ENCODE data around the gene PLEKHG1.

The PLEKHG1 gene

DNA sequence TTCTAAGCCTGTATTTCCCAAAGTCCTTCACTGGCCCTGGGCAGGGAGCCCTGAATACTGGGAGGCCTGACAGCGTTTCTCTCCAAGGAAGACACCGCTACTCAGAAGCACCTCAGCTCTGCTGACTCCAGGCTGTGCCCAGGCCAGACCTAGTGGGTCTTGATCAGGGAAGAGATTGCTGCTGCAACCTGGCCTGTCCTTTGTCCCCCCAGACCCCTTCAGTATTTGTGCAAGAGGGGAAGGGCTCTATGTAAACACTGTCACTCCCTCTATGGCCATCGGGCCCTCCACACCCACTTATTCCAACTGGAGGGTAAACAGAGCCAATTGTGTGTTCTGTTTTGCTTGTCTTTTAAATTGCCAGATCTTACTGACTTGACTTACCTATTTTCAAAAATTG lies 20.6 kb downstream of the PLEKHG1 start:
- no peak for DNase-seq (ENCODE audit: low spot score)

- no peak for DNase-seq (ENCODE audit: low spot score)
These were observed 21.1 kb downstream of the PLEKHG1 start for GRCh38 chr6:150620763-150621162.

GRCh38 chr6:150622476-150622875 lies 22.8 kb downstream of the PLEKHG1 start:
- no peak for DNase-seq (ENCODE audit: low spot score)

GRCh38 chr6:150622941-150623874 lies 23.5 kb downstream of the PLEKHG1 start:
- DNase-seq (ENCODE audit: low spot score): no peak

DNA sequence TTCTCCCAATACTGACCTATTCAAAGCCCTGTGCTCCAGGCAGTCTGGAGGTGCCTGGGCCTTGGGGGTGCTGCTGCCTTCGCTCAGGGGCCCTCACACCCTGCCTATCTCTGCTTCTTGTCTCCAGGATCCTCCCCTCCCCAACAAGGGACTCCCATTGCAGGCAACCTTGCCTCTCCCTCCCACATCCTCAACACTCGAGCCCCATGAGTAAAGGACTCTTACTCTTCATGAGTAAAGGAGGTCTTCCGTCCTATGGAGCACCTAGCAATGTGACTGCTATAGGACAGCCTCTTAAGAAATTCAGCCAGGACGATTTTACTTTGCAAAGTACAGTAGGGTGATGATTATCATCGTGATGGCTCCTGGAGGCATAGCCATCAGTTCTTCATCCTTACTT lies 24.5 kb downstream of the PLEKHG1 start:
- DNase-seq (ENCODE audit: low spot score): no peak

- DNase-seq (ENCODE audit: low spot score): no peak
These were observed 26.2 kb downstream of the PLEKHG1 start for GRCh38 chr6:150625927-150626326.

GRCh38 chr6:150627154-150627553 lies 27.5 kb downstream of the PLEKHG1 start:
- DNase-seq (ENCODE audit: low spot score): no peak

DNA sequence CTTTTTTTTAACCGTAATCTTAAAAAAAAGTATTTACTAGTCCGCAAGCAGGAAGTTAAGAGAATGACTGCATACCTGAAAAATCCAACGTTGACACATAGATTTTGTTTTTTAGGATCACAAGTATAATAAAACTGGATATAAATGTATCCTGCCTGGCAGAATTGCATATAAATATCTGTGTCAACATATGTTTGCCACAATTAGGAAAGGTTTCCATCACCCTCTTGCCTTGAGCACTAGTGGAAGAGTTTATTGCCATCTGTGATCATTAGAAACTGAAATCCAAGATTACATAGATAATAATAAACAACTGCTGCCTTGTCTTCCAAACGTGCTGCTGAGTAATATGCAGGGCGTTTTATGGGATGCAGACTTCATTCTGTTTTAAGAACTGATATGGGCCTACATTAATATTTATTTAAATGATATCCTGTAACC lies 27.9 kb downstream of the PLEKHG1 start:
- no peak for DNase-seq (ENCODE audit: low spot score)

DNA sequence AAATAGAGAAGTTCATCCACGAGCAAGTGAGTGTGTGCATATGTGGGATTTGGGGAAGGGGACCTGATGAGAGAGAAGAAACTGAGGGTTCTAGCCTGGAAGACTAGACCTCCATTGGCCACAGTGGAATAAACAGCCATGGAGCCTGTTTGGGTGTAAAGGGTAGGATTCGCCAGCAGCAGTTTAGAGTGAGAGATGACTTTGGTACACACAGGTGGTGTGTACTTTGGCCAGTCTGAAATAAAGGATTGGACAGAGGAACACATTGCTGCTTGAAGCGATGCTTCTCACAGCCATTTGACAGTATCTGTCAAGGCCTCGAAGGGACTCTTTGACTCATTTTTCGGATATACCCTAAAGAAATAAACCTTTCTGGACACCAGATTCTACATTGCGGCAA lies 29.2 kb downstream of the PLEKHG1 start:
- no peak for DNase-seq (ENCODE audit: low spot score)

- no peak for DNase-seq (ENCODE audit: low spot score)
These were observed 31.7 kb downstream of the PLEKHG1 start for GRCh38 chr6:150631283-150631983.

GRCh38 chr6:150631984-150632642 lies 32.4 kb downstream of the PLEKHG1 start:
- DNase-seq (ENCODE audit: low spot score): no peak

DNA sequence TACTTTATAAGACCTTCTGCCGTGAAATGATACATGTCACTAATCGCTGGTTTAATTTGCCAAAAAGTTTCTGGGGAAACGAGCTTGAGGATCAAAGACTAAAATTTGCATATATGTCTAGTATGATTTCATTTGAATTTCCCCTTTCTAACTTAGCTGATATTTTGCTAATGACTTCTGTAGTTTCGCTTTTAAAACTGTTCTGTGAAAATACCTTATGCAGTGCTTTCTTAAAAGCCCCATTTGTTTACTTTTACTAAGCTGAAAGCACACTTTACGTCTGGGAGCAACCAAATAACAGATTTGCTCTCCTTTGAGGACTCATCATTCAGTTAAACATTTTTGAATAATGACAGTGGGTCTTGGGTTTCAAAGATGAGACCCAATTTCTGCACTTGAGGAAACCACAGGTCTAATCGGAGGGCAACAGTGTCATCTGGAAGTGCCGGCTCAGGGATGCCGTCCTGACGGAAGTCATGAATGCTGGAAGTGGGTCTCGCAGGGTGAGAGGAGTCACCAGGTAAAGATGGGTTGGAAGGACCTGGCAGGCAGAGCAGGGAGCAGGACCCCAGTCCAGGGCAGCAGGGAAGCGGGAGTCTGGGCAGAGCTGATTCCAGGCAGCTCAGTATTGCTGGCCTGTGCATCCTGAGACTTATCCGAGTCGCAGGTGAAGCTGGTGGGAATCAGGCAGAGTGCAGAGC lies 33.2 kb downstream of the PLEKHG1 start:
- no peak for DNase-seq (ENCODE audit: low spot score)

- DNase-seq (ENCODE audit: low spot score): no peak
These were observed 33.8 kb downstream of the PLEKHG1 start for GRCh38 chr6:150633486-150633834.

GRCh38 chr6:150634176-150634963 lies 34.7 kb downstream of the PLEKHG1 start:
- DNase-seq (ENCODE audit: low spot score): no peak

DNA sequence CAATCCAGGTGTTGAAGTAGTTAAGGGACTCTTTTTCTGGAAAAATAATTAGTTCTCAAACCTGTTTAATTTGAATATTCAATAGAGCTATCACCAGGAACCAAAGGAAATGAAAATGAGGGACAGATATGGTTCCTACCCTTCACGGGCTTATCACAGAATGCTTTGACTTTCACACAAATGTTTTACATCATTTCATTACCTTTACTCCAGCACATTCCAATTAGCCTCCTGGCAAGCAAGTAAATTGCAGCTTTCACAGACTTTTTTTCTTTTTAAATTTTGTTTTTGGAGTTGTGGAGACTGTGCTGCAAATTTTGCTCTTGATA lies 35.2 kb downstream of the PLEKHG1 start:
- no peak for DNase-seq (ENCODE audit: low spot score)

GRCh38 chr6:150635906-150636514 lies 36.3 kb downstream of the PLEKHG1 start:
- DNase-seq (ENCODE audit: low spot score): no peak

DNA sequence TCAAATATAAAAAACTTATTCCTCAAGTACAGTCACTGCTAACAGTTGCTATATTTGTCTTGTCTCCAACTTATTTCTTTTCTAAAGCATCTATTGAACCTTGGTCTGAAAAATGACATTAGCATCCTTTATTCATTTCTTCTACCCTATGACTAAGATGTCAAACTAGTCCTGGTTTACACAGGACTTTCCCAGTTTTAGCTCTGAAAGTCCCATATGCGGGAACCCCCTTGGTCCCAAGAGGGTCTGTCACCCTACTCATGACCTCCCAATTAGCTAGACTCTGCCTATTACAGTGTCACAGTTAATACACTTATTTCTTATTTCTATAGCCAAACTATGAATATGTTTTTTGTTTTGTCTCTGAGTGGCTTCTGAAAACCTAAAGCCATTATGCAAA lies 37.1 kb downstream of the PLEKHG1 start:
- DNase-seq (ENCODE audit: low spot score): no peak

DNA sequence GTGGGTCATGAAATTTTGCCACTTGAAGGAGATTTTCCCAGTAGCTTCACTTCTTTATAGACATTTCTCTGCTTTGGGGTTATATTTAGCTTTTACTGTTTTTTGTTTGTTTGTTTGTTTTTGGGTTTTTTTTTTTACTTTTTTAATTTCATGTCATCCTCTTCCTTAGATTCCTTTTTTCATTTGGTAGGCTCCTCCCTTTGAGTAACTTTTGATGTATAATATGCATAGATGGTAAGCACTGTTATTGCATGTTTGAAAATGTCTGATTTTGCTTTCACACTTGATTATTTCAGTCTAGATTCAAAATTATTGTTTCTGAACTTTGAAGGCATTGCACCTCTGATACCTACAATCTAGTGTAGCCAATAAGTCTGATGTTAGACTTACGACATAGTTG lies 37.6 kb downstream of the PLEKHG1 start:
- no peak for DNase-seq (ENCODE audit: low spot score)

DNA sequence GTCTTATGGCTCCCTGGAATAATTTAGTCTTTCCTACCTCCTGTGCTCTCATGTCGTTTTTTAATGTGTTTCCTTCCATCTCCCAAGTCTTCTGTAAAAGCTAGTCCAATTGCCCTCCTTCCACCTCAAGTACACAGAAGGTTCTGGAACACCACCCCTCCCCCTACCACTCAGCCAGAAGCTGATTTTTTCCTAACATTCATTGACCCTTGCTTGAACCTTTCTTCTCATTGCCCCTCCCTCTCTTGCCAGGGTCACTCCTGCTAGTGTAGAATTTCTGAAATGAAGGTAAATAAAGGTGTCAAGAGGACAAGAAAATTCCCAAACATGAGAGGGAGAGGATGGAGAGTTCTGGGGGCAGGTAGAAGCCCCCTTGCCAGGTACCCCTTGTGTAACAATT lies 38.6 kb downstream of the PLEKHG1 start:
- DNase-seq (ENCODE audit: low spot score): no peak

- DNase-seq (ENCODE audit: low spot score): no peak
These were observed 39.1 kb downstream of the PLEKHG1 start for GRCh38 chr6:150638765-150639164.

- DNase-seq (ENCODE audit: low spot score): no peak
These were observed 40.2 kb downstream of the PLEKHG1 start for GRCh38 chr6:150639823-150640331.
